SW 1271 (cell line): ENCODE measurements around the gene RTN4RL2.
A peak's percentile ranks its signal among the peaks of the same experiment; 100 is the strongest.

Experiments used
- DNase-seq, 2 experiments: peaks; one replicate each; lab custom pipeline; 2025; lab: John Stamatoyannopoulos, UW

Gene RTN4RL2

GRCh38 chr11:57481315-57481714, 21.0 kb downstream of the RTN4RL2 start:
- DNase-seq, result no peak

GRCh38 chr11:57481915-57482781, 21.8 kb downstream of the RTN4RL2 start:
- DNase-seq, result no peak

DNA sequence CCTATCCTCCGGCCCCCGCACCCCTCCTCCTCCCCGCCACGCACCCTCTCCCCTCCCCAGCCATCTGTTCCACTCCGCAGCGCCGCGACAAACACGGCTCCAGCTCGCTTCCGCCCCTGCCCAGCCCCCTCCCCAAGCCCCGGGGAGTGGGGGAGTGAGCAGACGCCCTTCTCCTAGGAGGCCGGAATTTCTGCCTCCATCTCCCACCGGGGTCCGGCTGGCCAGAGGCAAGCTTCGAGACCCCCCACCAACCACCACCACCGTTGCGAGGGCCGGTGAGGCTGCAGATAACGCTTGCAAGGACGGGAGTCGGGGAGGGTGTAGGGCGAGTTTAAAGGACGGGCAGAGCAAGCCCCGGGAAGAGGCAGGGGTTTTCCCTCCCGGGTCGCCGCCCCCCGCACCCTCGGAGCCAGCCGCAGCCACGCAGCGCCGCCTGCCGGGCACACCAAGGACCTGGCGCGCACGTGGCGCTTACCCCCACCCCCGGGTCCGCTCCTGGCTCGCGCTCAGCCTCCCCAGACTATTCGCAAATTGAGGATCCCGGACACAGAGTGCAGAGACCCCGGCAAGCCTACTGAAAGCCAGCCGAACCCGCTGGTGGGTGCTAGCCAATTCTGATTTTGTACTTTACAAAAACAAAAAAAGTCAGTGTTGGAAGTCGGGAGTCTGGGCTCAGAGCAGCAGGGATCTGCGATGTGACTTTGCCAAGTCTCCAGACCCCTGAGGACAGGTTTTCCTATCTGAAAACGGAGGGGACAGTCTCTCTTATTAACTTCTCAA, 22.6 kb downstream of the RTN4RL2 start:
- no peak for DNase-seq

DNA sequence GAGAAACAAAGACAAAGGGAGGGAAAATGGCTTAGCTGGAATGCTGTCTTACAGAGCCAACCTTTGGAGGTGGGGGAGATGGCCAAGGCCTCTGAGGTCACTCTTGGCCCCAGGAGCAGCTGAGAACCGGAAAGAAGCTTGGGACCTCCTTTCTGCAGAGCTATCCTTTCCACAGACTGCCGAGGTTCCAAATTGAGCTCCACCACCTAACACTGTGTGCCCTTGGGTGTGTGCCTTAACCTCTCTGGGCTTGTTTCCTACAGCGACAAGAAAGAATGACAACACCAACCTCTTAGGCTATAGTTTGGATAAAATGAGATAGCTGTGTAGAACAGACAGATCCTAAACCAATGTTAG, 23.2 kb downstream of the RTN4RL2 start:
- no peak for DNase-seq

DNA sequence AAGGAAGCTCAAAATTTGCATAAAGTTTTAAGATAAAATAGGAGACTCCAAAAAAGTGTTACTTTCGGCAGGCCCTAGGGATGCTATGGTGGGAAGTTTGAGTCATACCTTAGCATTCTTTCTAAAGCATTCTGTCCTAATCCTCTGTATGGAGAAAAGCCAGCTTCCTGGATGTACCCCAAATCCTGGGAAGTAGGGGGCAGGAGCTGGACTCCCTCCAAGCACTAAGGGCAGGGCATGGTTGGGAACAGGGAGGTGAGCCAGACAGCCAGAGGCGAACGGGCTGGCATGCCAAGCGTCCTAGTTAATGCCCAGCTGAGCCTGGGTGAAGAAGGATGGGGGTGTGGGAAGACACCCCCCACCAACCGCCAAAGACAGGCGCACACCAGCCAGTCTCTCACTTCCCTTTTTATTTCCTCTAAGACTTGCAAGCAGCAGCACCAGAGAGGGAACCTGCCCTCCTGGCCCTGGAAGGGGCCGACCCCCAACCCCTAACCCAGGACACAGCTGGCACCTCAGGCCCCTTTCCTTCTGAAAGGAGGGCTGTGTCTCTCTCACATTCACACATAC, 23.9 kb downstream of the RTN4RL2 start:
- DNase-seq, result no peak

GRCh38 chr11:57485217-57485990, 25.1 kb downstream of the RTN4RL2 start:
- DNase-seq, result no peak

DNA sequence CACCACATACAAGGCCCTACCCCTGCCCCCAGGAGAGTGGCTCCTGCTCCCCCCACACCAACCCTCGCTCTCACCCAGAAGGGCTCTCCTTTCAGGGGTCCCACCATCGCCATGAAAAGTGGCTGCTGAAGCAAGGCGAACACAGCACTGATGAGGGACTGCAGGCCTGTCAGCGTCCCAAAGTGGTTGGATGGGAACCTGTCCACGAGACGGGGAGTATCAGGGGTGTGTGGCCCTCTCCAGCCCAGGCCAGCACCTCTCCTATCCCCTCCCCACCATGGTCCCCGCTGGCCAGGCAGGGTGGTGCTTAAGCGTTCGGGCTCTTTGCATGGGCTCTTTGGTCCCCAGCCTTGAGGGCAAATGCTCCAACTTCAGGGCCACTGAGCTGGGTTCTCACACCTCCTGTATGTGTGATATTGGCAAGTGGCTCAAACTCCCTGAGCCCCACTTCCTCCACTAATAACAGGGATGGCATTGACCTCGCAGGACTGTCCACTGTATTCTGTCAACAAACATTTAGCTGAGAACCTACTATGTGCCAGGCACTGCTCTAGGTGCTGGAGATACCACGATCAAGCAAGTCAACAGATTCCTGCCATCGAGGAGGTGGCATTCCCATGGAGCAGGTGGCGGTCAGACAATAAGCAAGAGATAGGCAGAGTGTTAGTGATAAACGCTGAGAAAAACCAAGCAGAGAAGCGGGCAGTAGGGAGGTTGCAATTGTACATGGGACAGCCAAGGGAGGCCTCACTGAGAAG, 26.9 kb downstream of the RTN4RL2 start:
- no peak for DNase-seq

DNA sequence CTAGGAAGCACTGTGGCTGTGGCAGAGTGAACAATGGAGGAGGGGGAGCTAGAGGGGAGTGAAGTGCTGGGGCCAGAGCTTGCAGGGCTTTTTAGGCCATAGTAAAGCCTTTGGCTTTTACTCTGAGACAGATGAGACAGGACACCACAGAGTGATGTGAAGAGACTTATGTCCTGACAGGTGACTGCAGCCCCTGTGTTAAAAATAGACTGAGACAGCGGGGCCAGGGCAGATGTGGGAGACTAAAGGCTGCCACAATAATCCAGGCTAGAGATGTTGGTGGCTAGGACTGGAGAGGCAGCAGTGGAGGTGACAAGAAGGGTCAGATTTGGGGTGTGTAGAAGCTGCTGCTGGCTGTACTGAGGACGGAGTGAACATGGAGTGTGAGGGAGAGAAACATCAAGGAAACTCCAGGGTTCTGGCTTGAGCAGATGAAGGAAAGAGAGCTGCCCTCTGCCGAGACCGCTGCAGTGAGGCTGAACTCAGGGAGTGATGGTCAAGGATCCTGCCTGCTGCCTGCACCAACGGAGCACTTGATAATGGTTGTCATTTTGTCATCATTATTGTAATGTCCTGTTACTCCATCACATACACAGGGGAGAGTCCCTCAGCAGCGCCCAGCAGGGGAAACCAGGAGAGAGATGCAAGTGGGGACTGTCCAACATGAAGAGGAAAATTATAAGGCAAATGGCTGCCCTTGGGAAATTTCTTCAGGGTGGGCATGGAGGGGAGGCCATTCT, 27.8 kb downstream of the RTN4RL2 start:
- DNase-seq, result no peak

DNA sequence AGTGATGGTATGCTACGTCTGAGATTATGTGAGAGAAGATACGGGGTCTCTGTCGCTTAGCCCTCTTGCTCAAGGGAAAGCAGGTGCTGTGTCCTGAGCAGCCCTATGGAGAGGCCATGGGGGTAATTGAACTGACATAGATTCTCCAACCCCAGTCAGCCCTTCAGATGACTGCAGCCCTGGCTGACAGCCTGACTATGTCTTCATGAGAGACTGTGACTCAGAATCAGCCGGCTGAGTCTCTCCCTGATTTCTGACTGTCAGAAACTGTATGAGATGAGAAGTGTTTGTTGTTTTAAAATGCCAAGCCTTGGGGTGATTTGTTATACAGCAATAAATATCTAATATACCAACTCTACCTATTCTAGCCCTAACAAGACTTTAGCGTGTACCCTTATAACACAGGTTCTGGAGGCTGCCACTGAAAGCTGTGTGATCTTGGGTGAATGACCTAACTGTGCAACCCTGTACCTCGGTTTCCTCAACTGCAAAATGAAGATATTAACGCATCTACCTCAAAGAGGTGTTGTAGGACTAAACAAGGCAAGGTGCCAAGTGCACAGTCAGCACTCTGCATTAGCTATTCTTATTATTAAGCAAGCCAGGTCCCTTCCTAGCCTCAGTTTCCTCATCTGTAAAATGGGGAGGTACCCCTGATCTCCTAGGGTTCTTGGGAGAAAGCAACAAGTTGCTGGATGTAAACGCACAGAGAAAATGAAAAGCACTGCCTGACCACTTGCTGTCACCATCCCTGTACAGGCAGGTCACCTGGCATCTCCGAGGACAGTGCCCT, 30.3 kb downstream of the RTN4RL2 start:
- no peak for DNase-seq

DNA sequence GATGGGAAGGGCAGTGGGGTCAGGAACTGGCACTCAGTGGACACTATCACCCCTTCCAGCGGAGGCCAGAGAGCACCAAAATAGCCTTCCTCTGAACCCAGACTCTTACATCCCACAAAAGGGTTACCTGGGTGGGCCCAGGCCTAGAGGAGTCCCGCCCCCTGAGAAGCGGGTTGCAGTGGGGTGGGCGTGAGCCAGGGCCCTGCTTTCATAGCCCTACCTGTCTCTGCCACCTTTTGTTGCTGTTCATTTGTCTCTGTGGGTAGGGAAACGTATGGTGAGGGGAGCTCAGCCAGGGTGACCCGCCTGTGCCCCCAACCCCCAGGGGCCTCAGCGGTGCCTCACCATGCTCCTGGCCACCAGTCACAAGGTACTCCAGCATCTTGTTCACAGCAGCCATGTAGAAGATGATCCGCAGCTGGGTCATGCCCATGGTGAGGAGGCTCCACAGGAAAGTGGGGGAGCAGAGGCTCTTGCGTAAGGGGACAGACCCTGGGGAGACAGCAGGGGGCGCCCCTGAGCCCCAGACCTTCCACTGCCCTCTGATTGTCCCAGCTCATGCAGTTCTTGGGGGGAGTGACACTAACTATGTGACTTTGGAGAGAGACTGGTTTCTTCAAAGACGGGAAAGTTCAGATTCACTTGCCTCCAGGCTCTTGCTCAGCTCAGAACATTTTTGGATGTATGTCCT, 31.2 kb downstream of the RTN4RL2 start:
- peak in 1 of 2 experiments; percentile 19 for DNase-seq

- peak in 1 of 2 experiments; percentile 41 for DNase-seq
These were observed 33.5 kb downstream of the RTN4RL2 start for GRCh38 chr11:57493507-57494503.

- no peak for DNase-seq
These were observed 35.9 kb downstream of the RTN4RL2 start for GRCh38 chr11:57496109-57496820.

GRCh38 chr11:57497303-57498247, 37.2 kb downstream of the RTN4RL2 start:
- DNase-seq, result no peak

DNA sequence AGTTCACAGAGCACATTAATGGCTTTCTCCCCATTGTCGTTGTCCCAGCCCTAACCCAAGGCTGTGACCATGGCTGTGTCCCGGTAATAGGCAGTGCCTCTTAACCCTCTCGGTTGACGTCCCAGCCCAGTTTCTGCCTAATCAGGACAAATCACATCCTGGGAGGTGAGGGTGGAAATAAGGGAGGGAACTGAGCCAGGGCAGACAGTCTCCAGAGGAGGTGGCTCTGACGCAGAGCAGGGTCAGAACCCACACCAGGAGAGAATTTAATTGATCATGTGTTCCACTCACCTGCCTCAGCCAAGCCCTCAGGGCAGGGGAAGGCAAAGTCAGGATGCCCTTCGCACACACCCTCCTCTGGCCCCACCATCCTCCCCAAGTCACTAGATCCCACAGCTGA, 38.2 kb downstream of the RTN4RL2 start:
- no peak for DNase-seq

- no peak for DNase-seq
These were observed 39.2 kb downstream of the RTN4RL2 start for GRCh38 chr11:57499413-57499982.

DNA sequence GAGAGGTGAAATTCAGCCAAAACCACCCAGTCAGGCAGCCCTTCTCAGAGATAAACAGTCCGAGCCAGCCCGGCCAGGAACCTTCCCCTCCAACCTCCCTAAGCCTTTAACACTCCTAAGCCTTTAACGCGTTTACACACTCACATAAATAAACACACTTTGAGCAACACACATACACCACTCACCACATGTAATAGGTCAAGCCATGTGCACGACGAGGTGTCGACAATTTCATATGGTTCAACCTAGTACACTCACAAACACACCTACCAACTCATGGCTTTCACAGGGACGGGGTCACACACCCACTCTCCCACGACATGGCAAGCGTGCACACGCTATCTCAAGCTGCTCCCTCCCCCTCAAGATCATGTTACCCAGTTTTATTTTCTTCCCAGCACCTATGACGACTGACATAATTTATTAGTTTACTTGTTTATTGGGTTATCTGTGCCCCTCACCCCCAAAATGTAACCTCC, 39.7 kb downstream of the RTN4RL2 start:
- DNase-seq, result no peak
